RWPE2 (cell line): ENCODE data around the gene HIVEP1.
A peak's percentile ranks its signal among the peaks of the same experiment; 100 is the strongest.

ENCODE experiments used
- ATAC-seq: fragments of 200-7000 bp; cut with Tn5 transposase; 3 replicates; pipeline ENCODE4 v1.9.1; 2021; ENCODE audit warnings: low read depth
- DNase-seq: peaks from one replicate; pipeline ENCODE4 v3.0.0-alpha.2; 2020; ENCODE audit warnings: low spot score
- H3K27ac ChIP-seq: fragments of 450-650 bp; 2 replicates; pipeline ENCODE4 v1.5.1; 2017; ENCODE audit warnings: mild to moderate bottlenecking; ENCODE audit not compliant: poor library complexity, severe bottlenecking
- H3K27me3 ChIP-seq: fragments of 250-450 bp; sonication (Bioruptor Pico); 2 replicates; pipeline ENCODE4 v1.5.1; 2021; ENCODE audit warnings: mild to moderate bottlenecking, moderate library complexity; ENCODE audit not compliant: insufficient read depth, poor library complexity, severe bottlenecking
- H3K36me3 ChIP-seq: fragments of 250-450 bp; sonication (Bioruptor Pico); 2 replicates; pipeline ENCODE4 v1.5.1; 2020; ENCODE audit warnings: low read depth, mild to moderate bottlenecking, moderate library complexity
- H3K4me1 ChIP-seq: fragments of 250-450 bp; sonication (Bioruptor Pico); 2 replicates; pipeline ENCODE4 v1.5.1; 2021; ENCODE audit warnings: mild to moderate bottlenecking, moderate library complexity; ENCODE audit not compliant: insufficient read depth, poor library complexity, severe bottlenecking
- H3K4me3 ChIP-seq: fragments of 250-450 bp; sonication (Bioruptor Pico); 2 replicates; pipeline ENCODE4 v1.5.1; 2021; ENCODE audit warnings: mild to moderate bottlenecking, moderate library complexity; ENCODE audit not compliant: severe bottlenecking
- H3K9me3 ChIP-seq: fragments of 250-450 bp; sonication (Bioruptor Pico); 2 replicates; pipeline ENCODE4 v1.5.1; 2021; ENCODE audit warnings: mild to moderate bottlenecking, moderate library complexity; ENCODE audit not compliant: severe bottlenecking
- TF ChIP-seq, protein P1 (sequence below): fragments of 450-650 bp; IDR thresholded peaks from one replicate; pipeline ENCODE4 v1.5.1; 2017; ENCODE audit warnings: mild to moderate bottlenecking, moderate library complexity; ENCODE audit not compliant: poor library complexity, severe bottlenecking

HIVEP1 gene

DNA sequence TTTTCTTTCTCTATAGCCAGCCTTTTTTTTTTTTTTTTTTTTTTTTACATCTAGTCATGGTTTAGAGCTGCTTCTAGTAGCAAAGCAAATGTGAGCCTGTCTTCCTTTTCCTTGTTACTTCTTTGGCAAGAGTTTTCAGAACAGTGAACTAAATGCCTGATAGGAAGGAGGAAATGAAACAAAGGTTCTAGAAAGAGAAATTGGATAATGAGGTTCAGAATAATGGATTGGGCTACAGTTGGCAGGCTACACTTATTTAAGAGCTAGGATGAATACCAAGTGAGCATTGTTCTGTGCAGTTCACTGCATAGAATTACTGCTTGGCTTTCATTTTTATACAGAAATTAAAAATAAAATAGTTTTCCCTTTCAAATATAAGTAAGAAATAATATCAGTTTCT lies 78.6 kb downstream of the HIVEP1 start:
- Histone ChIP-seq H3K27me3 (no peaks in the 10 kb centered on the region), H3K4me1 (no peaks in the 10 kb centered on the region), H3K36me3 (peaks cover 7% of the 10 kb centered on the region), H3K27ac (no peak overlapping the region), H3K4me3 (no peak overlapping the region), H3K9me3 (no peaks in the 10 kb centered on the region)
- DNase-seq (no peak), ATAC-seq (no peak)
- TF ChIP-seq, protein P1, sequence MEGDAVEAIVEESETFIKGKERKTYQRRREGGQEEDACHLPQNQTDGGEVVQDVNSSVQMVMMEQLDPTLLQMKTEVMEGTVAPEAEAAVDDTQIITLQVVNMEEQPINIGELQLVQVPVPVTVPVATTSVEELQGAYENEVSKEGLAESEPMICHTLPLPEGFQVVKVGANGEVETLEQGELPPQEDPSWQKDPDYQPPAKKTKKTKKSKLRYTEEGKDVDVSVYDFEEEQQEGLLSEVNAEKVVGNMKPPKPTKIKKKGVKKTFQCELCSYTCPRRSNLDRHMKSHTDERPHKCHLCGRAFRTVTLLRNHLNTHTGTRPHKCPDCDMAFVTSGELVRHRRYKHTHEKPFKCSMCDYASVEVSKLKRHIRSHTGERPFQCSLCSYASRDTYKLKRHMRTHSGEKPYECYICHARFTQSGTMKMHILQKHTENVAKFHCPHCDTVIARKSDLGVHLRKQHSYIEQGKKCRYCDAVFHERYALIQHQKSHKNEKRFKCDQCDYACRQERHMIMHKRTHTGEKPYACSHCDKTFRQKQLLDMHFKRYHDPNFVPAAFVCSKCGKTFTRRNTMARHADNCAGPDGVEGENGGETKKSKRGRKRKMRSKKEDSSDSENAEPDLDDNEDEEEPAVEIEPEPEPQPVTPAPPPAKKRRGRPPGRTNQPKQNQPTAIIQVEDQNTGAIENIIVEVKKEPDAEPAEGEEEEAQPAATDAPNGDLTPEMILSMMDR: no peak

DNA sequence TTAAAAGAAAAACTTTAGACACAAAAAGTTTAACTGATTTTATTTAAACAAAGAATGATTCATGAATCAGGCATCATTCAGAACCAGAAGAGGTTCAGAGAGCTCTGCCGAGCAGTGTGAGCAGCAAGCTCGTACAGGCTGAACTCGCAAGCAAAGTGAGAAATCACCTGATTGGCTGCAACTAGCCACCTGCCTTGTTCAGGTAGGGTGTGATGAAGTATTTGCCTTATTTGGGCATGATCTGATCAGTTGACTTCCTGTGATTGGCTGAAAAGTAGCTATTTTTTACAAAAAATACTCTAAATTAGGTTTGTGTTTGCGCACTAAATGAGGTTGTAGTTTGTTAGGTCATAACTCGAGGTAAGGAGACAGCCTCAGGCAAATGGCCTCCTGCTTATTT lies 80.7 kb downstream of the HIVEP1 start:
- Histone ChIP-seq H3K36me3 (peaks cover 7% of the 10 kb centered on the region), H3K4me3 (no peak overlapping the region), H3K4me1 (peaks cover 12% of the 10 kb centered on the region), H3K27ac (no peak overlapping the region), H3K9me3 (no peaks in the 10 kb centered on the region), H3K27me3 (no peaks in the 10 kb centered on the region)
- DNase-seq: no peak
- TF ChIP-seq, protein P1: no peak
- no peak for ATAC-seq

DNA sequence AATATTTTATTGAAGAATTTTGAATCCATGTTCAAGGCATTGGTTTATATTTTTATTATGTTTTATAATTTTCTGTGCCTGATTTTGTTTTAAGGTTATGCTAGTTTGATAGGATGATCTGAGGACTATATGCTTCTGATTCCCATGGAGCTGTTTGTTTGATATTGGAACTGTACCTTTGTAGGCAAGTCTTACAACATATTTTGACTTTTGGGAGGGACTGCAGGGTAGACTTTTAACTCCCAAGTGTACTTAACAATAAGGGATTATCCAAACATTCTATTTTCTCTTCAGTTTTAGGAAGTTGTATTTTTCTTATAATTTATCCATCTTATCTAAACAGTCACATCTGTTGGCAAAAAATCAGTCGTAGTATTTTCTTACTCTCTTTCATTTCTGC lies 82.6 kb downstream of the HIVEP1 start:
- peaks cover 17% of the 10 kb centered on the region for H3K4me1 ChIP-seq

GRCh38 chr6:12096342-12096741 lies 84.2 kb downstream of the HIVEP1 start:
- no peak for ATAC-seq

More for the DNA sequence above, 82.6 kb downstream of the HIVEP1 start:
- no peak for ATAC-seq
- no peaks in the 10 kb centered on the region for H3K9me3 ChIP-seq
- no peak overlapping the region for H3K4me3 ChIP-seq
- H3K27me3 ChIP-seq: no peaks in the 10 kb centered on the region
- H3K27ac ChIP-seq: no peak overlapping the region
- TF ChIP-seq, protein P1: no peak
- no peak for DNase-seq
- H3K36me3 ChIP-seq: no peaks in the 10 kb centered on the region

GRCh38 chr6:12097791-12098190 lies 85.7 kb downstream of the HIVEP1 start:
- TF ChIP-seq, protein P1: no peak
- Histone ChIP-seq H3K4me1 (peaks cover 17% of the 10 kb centered on the region), H3K27me3 (no peaks in the 10 kb centered on the region), H3K9me3 (no peaks in the 10 kb centered on the region), H3K4me3 (no peak overlapping the region), H3K36me3 (no peaks in the 10 kb centered on the region), H3K27ac (no peak overlapping the region)
- DNase-seq (no peak), ATAC-seq (peak; percentile 73)

More at GRCh38 chr6:12096342-12096741, 84.2 kb downstream of the HIVEP1 start:
- Histone ChIP-seq H3K4me1 (peaks cover 17% of the 10 kb centered on the region), H3K27me3 (no peaks in the 10 kb centered on the region), H3K36me3 (no peaks in the 10 kb centered on the region), H3K27ac (no peak overlapping the region), H3K4me3 (no peak overlapping the region), H3K9me3 (no peaks in the 10 kb centered on the region)
- no peak for DNase-seq
- TF ChIP-seq, protein P1: no peak
